ENCODE results near the gene CCKAR.

- no peak for TF ChIP-seq CTCF (IDR thresholded peaks at IDR 0.05)
- no peak for TF ChIP-seq POLR2A (IDR thresholded peaks at IDR 0.05)
Measured at GRCh38 chr4:26525771-26526150, 35.5 kb upstream of the CCKAR start.

Data from body of pancreas (tissue), 4 donors.